SU-DHL-6 (cell line): ENCODE measurements around the gene PRKACA.

Experiments used
- H2AFZ ChIP-seq: fragments of 200-600 bp; sonication (generic); 2 replicates; pipeline ENCODE4 v1.6.1; 2014; ENCODE audit warnings: low read depth, mild to moderate bottlenecking, moderate library complexity, mixed read lengths, antibody characterized with exemption, low read length; ENCODE audit not compliant: severe bottlenecking
- H3F3A ChIP-seq: fragments of 200-600 bp; shearing (Covaris generic); 2 replicates; pipeline ENCODE4 v1.6.0; 2016; ENCODE audit warnings: antibody characterized with exemption, mild to moderate bottlenecking; ENCODE audit not compliant: insufficient read depth
- H3K27ac ChIP-seq: fragments of 200-600 bp; sonication (generic); 2 replicates; pipeline ENCODE4 v1.5.1; 2016; ENCODE audit warnings: low read depth, mild to moderate bottlenecking, low read length, moderate library complexity, mixed read lengths
- H3K27me3 ChIP-seq: fragments of 200-600 bp; sonication (generic), shearing (Covaris generic); 2 replicates; pipeline ENCODE4 v1.6.0; 2014; ENCODE audit warnings: mild to moderate bottlenecking, low read length
- H3K36me3 ChIP-seq: fragments of 200-600 bp; sonication (generic); 2 replicates; pipeline ENCODE4 v1.6.1; 2014; ENCODE audit warnings: mild to moderate bottlenecking, low read length, mixed read lengths
- H3K4me2 ChIP-seq: fragments of 300-600, 200-600 bp; shearing (Covaris generic), sonication (generic); 2 replicates; pipeline ENCODE4 v1.6.0; 2014; ENCODE audit warnings: low read length, low read depth, mild to moderate bottlenecking; ENCODE audit not compliant: poor library complexity, severe bottlenecking
- H3K4me3 ChIP-seq: fragments of 200-600 bp; sonication (generic); 2 replicates; pipeline ENCODE4 v1.5.1; 2014; ENCODE audit warnings: antibody characterized with exemption, low read length, mild to moderate bottlenecking, mixed read lengths; ENCODE audit not compliant: insufficient read depth, poor library complexity, severe bottlenecking
- H3K79me2 ChIP-seq: fragments of 200-600 bp; sonication (generic); 2 replicates; pipeline ENCODE4 v1.6.1; 2014; ENCODE audit warnings: mild to moderate bottlenecking, low read length, moderate library complexity; ENCODE audit not compliant: insufficient read depth
- H3K9ac ChIP-seq: fragments of 200-600 bp; sonication (generic); 2 replicates; pipeline ENCODE4 v1.7.0; 2014; ENCODE audit warnings: mild to moderate bottlenecking, low read length
- H3K9me2 ChIP-seq: fragments of 200-600 bp; sonication (generic); replicated peaks from 2 replicates; pipeline ENCODE4 v1.6.1; 2014; ENCODE audit warnings: low read length; ENCODE audit not compliant: insufficient read depth
- H3K9me3 ChIP-seq: fragments of 200-600 bp; sonication (generic); 2 replicates; pipeline ENCODE4 v1.6.1; 2014; ENCODE audit warnings: low read length, mixed read lengths; ENCODE audit not compliant: insufficient read depth
- H4K20me1 ChIP-seq: fragments of 200-600 bp; sonication (generic); 2 replicates; pipeline ENCODE4 v1.6.1; 2014; ENCODE audit warnings: low read depth, mild to moderate bottlenecking, antibody characterized with exemption, low read length, moderate library complexity, mixed read lengths
- CTCF ChIP-seq: fragments of 200-600 bp; sonication (generic); IDR thresholded peaks from one replicate; pipeline ENCODE4 v1.5.1; 2017; ENCODE audit warnings: antibody characterized with exemption, mild to moderate bottlenecking, low read length, moderate library complexity; ENCODE audit not compliant: insufficient read depth, poor library complexity, severe bottlenecking
- EZH2phosphoT487 ChIP-seq: fragments of 200-600 bp; sonication (generic), shearing (Covaris generic); conservative IDR thresholded peaks from 2 replicates; pipeline ENCODE4 v1.6.1; 2018; ENCODE audit warnings: mild to moderate bottlenecking, antibody characterized with exemption, low read length, moderate library complexity, mixed read lengths

PRKACA gene

DNA sequence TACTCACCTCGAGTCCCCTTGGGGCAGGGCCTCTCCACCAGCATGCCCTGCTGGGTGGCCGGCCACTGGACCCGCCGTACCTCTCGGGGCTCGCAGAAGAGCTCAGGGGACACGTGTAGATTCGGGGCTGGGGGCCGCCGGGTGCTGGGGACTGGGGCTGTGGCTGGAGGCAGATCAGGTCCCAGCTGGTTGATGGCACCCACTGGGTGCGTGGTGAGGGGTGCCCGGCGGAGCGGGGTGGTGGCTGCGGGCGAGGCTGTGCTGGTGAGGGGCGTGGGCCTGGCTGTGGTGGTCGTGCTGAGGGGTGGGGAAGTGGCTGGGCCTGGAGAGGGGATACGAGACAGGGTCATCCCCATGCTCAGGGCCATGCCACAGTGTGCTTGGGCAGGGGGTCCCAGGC lies 43.7 kb upstream of the PRKACA start:
- Histone ChIP-seq H3F3A (no peaks in the 10 kb centered on the region), H3K27me3 (no peaks in the 10 kb centered on the region)
- TF ChIP-seq EZH2phosphoT487 (no peak), CTCF (no peak)

DNA sequence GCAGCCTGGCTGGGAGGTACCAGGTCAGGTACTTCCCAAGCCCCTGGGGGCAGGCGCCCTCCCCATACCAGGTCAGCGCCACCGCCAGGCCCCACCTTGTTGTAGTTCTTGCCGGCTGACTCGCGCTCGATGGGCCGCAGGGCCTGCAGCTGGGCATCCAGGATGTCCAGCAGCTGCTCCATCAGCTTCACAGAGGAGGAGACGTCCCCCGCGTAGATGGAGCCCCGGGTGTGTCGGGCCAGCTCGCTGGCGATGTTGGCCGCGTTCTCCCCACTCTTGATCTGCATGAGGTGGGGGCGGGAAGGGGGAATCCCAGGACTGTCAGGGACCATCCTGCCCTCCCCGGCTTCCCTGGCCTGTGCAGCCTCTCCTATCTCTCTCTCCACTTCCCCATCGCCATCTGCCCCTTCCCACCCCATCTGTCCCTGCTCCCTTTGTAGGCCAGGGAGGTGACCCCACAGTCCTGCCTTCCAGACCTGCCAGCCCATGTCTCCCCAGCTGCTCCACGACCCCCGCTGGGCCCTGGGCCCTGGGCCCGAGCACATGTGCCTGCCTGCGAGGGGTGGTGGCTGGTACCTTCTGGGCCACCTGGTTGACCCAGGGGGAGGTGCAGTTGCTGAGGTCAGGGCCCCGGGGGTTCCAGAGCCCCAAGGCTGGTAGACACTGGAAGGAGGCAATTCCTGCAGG lies 42.6 kb upstream of the PRKACA start:
- TF ChIP-seq EZH2phosphoT487, result no peak
- no peak for TF ChIP-seq CTCF
- H3K9me2 ChIP-seq, result no peaks in the 10 kb centered on the region
- H2AFZ ChIP-seq, result no peak overlapping the region
- H4K20me1 ChIP-seq, result no peaks in the 10 kb centered on the region
- H3K9ac ChIP-seq, result no peak overlapping the region
- no peaks in the 10 kb centered on the region for H3K27me3 ChIP-seq
- no peak overlapping the region for H3K4me2 ChIP-seq
- H3K79me2 ChIP-seq, result no peaks in the 10 kb centered on the region
- H3K9me3 ChIP-seq, result no peaks in the 10 kb centered on the region
- no peaks in the 10 kb centered on the region for H3K36me3 ChIP-seq
- H3K4me3 ChIP-seq, result no peak overlapping the region
- H3F3A ChIP-seq, result no peaks in the 10 kb centered on the region
- H3K27ac ChIP-seq, result no peak overlapping the region

More for the DNA sequence above, 43.7 kb upstream of the PRKACA start:
- no peaks in the 10 kb centered on the region for H4K20me1 ChIP-seq
- H3K36me3 ChIP-seq, result no peaks in the 10 kb centered on the region
- H3K9me2 ChIP-seq, result no peaks in the 10 kb centered on the region
- no peak overlapping the region for H3K9ac ChIP-seq
- no peak overlapping the region for H3K4me2 ChIP-seq
- H3K27ac ChIP-seq, result no peak overlapping the region
- no peak overlapping the region for H3K4me3 ChIP-seq
- no peaks in the 10 kb centered on the region for H3K79me2 ChIP-seq
- no peak overlapping the region for H2AFZ ChIP-seq
- no peaks in the 10 kb centered on the region for H3K9me3 ChIP-seq

DNA sequence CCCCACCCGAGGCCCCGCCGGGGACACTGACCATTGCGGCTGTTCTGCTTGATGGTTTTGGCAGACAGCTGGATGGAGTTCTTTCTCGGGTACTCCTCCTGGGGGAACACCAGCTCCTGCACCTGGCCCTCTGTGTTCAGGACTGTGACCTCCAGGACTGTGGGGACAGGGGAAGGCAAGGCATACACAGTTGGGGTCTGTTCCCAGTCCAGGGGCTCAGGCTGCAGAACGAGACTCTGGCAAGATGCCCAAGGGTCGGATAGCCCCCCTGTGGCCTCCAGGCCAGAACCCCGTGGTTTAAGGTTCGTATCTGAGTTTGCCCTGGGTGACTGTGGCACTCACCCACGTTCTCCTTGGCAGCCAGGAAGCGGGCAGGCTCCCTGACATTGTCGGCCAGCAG lies 41.5 kb upstream of the PRKACA start:
- no peak overlapping the region for H3K27ac ChIP-seq
- H3F3A ChIP-seq, result no peaks in the 10 kb centered on the region
- H4K20me1 ChIP-seq, result no peaks in the 10 kb centered on the region
- H3K36me3 ChIP-seq, result no peaks in the 10 kb centered on the region
- H3K4me3 ChIP-seq, result no peak overlapping the region
- no peak overlapping the region for H3K9ac ChIP-seq
- H3K9me2 ChIP-seq, result no peaks in the 10 kb centered on the region
- no peaks in the 10 kb centered on the region for H3K27me3 ChIP-seq
- no peaks in the 10 kb centered on the region for H3K79me2 ChIP-seq
- no peaks in the 10 kb centered on the region for H3K9me3 ChIP-seq
- H2AFZ ChIP-seq, result no peak overlapping the region
- TF ChIP-seq CTCF, result no peak
- no peak for TF ChIP-seq EZH2phosphoT487
- no peak overlapping the region for H3K4me2 ChIP-seq
